Stimulated activated CD4-positive, alpha-beta T cell treated with anti-CD3 and anti-CD28 coated beads, Interleukin-4, amount 100 ng/mL, for 48 hours (primary cell): Measurements from ENCODE around the gene IRF4.

ENCODE experiments used
- DNase-seq, 2 donors: peaks; one replicate each; pipeline ENCODE4 v3.0.0-alpha.2; 2020; ENCODE audit warnings: low read depth in 2 of 2

IRF4 gene

DNA sequence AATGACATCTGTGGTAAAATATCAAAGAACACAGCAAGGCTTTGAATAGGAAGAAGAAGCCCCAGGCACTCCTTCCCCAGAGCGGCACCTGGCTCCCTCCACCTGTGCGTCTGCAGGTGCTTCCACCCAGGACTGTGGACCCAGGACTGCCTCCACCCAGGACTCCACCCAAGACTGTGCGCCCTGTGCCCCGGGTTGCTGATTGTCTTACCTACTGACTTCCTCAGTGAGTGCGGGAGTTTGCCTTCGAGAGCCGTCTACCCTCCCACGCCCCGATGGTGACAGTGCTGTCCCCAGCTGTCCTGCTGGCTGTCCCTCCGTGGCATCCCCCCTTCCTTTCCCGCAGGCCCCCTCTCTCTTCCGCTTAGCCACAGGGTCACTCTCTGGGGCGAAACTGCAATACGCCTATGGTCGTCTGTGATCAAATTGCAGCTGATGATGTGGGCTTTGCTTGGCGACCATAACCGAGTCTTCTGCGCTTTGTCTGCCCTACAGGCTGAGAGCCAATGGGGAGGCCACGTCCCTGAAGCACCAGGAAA is 52.1 kb downstream of the IRF4 start:
- DNase-seq: no peak

DNA sequence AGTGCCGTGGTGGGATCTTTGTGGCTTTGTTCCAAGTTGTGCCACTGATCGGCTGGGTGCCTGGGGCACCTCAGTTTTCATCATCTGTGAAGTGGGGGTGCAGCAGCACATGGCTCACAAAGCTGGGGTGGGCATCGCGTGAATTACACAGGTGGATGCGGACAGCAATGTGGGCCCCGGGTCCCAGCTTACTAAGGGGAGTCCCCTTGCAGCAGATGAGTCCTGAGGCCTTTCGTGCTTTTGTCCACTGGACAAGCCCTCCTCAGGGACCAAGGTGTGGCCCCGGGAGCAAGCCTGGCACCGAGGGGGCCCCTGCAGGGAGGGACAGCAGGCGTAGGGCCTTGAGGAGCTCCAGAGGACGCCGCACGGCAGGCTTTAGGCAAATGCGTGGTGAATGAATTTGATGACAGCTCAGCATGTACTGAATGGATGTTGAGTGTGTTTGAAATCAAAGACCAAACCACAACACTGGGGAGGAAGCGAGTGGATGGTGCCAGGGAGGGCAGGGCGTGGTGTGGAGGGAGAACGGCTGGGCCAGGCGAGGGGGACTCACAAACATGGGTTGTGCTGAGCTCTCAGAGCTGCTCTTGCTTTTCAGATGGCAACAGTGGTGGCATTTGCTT is 53.2 kb downstream of the IRF4 start:
- DNase-seq: no peak

DNA sequence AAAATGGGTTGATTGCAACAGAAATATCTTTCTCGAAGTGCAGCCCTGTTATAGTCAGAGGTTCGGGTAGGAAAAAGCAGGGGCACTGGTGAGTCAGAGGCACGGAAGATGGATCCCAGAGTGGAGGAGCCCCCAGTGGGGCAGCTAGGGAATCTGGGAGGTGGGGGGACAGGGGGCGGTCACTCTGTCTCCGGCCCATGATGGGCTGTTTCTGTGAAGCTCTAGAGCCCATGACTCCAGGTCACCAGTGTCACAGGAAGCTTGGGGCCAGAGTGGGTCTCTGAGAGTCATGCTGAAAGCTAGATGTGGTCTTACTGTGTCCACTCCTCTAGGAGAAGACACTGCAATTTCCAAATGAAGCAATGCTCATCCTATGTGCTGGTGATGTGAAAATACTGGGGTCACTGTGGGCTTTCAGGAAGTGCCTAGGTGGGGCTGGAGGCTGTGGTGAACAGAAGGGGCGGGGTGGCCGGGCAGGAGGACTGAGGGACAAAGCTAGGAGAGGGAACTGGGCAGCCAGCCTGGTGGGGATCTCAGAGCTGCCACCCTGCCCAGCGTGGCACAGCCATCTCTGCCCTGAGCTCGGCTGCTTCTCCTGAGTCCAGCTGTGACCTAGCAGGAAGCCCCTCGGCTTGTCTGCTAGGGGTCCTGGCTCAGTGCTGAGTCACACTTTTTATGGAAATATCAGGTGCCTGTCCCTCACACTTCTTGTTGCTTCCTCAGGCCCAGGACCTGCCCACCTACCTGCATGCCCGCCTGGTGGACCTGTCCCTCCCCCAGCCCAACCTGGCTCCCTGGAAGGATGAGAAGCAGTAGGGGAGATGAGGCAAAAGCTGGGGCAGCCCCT is 54.2 kb downstream of the IRF4 start:
- DNase-seq: no peak

DNA sequence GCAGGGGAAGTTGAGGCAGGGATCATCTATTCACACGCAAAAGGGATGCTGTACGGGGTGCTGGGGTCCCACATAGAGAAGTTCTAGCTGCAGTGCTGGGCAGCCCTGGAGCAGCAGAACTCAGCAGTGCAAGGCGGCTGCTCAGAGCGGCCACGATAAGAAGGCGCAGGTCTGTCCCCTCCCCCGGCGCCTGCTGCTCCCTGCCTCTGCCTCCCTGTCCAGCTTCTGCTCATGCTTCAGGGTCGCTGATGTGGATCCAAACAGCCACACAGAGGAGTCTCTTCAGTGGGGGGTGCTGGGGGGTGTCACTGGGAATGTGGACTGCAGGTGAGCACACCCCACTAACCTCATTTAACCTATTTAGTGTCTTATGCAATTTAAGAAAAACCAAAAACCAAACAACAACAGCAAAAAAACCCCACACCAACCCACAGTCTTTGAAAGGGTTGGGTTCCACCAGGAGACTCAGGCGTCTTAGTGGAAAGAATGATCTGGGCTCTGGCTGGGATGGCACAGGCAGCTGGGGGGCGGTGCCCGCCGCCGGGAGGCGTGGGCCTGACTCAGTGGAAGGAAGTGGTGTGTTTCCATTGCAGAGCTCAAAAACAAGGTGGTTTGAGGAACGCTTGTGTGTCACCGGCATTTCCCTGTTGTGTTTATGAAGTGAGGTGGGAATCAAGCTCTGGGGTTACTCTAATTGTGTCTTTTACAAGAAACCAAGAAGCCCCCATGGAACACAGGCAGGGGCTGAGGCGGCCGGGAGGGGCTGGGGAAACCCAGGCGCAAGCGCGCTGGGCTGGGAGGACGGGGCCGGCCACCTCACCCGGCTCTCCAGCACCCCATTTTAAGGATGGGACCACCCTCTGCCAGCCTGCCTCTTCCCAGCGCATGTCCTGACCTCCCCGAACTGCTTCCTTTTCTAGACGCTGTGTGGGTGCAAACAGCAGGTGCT is 55.1 kb downstream of the IRF4 start:
- DNase-seq: peak; percentile 83 to 91

DNA sequence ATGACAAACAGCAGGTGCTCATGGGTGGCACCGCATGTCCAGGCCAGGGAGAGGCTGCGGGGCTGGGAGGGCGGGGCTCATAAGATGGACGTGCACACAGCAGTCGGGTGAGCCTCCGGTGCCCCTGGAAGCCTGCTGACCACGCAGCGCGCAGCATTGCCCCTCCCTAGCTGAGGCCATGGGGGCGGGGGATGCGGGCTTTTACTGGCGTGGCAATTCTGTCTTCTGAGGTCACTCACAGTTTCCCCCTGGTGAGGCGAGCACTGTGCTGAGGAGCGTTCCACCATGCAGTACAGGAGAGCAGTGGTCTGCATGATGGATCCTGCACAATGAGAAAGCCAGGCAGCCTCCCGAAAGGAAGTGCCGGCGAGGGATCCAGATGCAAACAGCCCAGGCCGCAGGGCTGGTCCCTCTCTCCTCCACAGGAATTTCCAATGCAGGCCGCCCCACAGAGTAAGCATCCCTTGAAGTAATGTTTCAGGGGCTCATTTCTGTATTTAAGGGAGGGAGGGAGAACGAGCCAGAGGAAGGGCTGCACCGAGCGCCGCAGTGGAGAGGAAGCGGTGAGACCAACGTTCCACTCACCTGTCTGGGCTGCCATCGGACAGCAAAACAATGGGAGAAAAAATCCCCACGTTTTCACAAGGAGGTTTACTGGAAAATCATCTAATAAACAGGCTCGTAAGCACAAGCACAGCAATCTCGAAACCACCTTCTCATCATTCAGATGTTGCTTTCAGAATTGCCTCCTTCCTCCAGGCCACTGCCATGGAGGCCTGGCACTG is 56.0 kb downstream of the IRF4 start:
- no peak for DNase-seq

DNA sequence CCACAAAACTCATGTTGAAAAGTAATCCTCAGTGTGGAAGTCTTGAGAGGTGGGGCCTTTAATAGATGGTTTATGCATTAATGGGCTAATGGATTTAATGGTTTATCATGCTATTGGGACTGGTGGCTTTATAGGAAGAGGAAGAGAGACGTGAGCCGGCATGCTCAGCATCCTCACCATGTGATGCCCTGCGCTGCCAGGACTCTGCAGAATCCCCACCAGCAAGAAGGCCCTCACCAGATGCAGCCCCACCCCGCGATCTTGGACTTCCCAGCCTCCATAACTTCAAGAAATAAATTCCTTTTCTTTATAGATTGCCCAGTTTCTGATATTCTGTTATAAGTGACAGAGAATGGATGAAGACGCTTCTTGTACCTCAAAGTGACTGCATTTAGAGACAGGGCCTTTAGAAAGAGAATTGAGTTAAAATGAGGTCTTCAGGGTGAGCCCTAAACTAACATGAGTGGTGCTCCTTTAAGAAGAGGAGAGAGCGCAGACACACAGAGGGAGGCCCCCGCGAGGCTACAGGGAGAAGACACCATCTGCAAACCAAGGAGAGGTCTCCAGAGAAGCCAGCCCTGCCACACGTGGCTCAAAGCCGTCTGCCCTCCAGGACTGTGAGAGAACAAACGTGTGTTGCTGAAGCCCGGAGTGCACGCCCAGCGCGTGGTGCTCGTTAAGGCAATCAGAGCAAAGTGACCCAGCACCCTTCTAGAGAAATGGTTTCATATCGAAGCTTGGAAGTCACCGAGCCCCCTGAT is 56.9 kb downstream of the IRF4 start:
- DNase-seq: no peak

DNA sequence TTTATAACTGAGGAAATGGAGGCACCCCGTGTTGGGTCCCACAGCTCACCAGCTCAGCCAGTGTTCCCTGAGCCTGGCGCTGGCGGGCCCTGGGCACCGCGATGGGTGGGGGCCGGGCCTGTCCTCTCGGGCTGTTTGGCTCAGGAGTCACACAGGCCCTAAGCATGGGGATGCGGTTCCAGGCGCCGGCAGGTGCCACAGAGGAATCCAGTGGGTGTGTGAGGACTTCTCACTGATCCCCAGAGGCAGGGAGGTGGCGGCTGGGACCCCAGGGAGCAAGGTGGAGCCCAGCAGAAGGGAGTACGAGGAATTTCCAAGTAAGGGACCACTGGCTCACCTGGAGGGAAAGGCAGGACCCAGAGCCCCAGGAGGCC is 57.5 kb downstream of the IRF4 start:
- no peak for DNase-seq

DNA sequence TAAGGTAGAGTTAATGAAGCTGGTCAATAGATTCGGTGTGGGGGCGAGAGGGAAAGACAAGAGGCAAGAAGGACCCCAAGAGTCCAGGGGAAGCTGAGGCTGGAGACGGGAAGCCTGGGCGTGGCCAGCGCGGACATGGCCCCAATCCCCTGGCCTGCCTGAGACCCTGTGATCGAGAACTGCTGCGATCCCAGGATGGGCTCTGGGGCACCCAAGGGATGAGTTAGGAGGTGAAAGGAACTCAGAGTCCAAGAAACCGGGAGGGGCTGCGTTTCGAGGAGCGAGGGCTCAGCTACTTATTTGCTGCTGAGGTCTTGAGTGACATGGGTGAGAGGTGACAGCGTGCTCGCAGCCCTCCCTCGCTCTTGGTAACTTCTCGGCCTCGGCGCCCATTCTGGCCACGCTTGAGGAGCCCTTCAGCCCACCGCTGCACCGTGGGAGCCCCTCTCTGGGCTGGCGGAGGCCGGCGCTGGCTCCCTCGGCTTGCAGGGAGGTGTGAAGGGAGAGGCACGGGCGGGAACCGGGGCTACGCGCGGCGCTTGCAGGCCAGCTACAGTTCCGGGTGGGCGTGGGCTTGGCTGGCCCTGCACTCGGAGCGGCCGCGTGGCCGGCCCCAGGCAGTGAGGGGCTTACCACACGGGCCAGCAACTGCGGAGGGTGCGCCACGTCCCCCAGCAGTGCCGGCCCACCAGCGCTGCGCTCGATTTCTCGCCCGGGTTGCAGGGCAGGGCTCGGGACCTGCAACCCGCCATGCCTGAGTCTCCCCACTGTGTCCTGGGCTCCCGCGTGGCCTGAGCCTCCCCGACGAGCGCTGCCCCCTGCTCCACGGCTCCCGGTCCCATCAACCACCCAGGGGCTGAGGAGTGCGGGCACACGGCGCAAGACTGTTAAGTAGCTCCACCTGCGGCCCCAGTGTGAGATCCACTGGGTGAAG is 58.2 kb downstream of the IRF4 start:
- DNase-seq: no peak

DNA sequence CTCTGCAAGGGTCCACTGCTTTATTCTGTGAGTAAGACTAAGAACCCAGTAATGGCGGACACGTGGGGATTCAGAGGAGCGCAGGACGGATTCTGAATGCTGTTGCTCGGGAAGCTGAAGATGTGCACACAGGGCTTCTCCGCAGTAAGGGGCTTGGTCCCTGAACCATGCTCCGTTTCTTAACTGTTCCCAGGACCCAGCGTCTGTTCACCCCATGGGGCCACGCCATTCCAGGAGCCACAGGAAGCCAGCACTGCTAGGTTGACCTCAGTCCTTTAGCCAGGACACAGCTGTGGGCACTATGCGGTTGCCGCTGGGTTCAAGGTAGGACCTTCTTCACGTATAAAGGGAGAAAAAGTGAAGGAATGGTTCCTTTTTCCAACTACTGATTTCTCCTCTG is 59.8 kb downstream of the IRF4 start:
- DNase-seq: no peak

DNA sequence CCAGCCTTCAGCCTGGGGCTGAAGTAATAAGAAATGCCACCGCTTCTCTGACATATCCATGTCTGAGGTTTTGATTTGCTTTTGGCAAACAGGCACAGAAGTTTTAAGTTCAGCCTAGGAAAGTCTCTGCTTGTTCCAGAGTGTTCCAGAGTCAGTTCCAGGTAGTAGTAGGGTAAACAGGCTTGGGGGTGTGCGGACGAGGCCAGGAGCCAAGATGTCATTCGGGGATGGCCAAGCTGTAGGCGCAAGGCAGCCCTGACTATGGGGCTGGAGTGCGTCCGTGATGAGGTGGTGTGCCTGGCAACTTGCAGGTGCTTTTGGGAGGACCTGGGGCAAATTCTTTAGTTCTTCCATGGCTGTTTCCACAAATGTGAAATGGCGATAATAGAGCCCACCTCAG is 60.3 kb downstream of the IRF4 start:
- no peak for DNase-seq

DNA sequence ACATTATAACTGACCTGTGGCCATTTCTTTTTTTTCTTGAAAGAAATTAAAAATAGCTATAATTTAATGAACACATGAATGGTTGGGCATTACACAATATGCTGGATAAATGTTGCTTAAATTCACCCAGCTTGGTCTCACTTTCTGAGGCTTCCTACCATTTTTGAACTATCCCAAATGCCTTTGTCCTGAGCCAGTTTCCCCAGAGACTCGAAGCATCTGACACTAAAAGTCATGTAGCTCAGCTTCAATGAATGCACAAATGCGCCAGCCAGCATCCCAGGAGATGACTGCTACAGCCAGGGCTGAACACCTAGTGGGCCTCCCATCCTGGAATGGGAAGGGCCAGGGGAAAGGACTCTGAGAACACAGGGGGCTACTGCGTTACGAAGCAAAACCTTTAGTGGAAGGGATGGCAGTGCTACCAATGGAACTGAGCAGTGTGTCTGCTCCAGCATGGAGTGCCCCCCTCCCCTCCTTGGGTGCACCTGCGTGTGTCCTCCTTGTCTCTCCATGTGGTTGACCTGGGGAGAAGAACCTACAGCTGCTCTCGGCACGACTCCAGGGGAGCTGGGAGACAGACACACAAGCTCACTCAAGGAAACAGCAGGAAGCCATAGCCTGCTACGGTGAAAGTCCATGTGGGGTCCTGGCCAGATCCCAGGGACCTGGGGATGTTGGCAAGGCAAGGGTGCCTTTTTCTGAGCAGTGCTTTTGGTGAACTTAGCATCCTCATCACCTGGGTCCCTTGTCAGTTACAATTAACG is 60.9 kb downstream of the IRF4 start:
- DNase-seq: no peak

DNA sequence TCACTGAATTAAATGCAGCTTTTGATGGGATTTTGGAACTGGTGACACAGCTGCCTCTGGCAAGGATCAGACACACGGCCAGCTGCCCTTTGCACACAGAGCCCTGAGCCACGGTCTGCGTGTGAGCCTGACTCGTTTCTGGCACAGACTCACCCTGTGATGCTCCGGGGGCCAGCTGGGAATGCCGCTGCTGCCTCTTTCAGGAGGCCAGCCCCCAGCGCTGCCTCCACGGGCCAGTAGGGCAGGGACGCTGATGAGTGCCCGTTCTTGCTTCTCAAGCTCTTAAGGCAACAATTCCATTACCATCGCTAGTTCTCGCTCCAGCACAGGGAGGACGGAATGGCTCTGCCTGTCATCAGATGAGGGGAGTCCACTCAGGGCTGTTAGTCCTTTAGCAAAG is 61.6 kb downstream of the IRF4 start:
- DNase-seq: no peak

DNA sequence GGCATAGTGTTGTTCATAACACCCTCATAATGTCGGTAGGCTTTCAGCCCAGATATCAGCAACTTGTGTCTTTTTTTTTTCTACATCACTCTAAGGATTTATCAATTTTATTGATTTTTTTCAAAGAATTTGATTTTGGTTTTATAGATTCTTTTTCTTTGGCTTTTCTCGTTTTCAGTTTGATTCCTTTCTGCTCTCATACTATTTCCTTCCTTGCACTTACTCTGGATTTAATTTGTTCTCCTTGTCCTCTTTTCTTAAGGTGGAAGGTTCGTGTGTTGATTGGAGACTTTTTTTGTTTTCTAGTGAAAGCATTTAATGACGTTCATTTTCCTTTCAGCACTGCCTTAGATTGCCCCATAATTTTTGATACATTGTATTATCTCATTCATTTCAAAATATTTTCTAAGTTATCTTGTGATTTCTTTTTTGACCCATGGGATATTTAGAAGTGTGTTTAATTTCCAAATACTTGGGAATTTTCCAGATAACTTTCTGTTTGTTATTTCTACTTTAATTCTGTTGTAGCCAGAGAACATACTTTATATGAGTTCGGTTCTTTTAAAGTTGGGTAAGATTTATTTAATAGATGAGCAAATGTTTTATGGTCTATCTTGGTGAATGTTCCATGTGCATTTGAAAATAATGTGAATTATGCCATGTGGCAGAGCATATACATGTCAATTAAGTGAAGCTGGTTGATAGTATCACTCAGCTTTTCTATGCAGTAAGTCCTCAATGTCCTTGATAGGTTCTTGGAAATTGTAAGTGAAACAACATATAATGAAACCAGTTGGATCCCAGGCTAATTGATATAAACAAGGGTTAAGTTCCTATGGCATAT is 62.8 kb downstream of the IRF4 start:
- no peak for DNase-seq

DNA sequence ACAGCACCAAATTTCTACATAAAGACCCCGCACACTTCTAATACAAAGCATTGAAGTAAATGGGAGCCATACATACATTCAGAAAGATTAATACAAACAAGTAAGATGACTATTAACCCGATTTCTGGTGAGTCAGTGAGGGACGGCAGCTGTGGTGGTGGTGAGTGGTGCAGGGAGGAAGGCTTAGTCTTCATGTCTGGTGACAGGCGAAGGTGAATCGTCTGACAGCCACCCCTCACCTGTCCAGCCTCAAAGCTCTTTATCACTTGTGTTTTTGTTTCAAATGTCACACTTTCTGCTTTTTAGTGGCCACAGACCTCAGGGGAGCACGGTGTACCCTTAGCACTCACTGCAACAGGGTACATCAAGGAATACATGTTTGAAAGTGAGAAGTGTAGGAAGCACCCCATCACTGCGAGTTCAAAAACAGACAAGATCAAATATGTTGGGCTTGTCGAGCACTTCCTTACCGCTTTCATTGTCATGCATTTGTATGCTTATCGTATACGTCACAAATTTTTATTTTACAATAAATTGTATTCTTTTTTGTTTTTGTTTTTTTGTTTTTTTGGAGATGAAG is 63.5 kb downstream of the IRF4 start:
- DNase-seq: no peak

DNA sequence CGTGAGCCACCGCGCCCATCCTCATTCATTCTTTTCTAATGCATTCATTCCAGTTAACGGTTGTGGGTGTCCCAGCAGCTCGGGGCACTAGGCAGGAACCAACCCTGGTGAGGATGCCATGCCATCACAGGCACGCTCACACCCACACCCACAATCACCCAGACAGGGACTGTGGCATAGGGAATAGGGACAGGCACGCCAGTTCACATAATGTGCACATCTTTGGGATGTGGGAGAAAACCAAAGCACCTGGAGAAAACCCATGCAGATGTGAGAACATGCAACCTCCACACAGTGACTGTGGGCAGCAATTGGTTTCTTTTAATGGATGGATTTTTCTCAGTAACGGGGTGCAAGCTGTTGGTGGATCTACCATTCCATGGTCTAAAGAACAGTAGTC is 64.3 kb downstream of the IRF4 start:
- DNase-seq: no peak

DNA sequence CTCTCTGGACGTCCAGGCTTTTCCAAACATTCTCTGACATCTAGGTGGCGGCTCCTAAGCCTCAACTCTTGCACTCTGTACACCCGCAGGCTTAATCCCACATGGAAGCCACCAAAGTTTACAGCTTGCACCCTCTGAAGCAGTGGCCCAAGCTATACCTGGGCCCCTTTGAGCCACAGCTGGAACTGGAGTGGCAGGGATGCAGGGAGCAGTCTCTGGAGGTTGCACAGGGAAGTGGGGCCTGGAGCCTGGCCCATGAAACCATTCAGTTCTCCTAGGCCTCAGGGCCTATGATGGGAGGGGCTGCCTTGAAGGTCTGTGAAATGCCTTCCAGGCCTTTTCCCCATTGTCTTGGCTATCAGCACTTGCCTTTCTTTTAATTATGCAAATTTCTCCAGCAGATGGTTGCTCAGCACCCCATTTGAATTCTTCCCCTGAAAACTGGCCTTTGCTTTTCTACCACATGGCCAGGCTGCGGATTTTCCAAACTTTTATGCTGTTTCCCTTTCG is 64.9 kb downstream of the IRF4 start:
- DNase-seq: no peak

DNA sequence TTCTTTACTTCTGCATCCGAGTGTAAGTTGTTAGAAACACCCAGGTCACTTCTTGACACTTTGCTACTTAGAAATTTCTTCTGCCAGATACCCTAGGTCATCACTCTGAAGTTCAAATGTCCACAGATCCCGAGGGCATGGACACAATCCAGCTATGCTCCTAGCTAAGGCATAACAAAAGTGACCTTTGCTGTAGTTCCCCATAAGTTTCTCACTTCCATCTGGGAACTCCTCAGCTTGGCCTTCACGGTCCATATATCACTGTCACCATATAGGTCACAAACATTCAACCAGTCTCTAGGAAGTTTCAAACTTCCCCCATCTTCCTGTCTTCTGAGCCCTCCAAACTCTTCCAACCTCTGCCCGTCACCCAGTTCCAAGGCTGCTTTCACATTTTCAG is 65.3 kb downstream of the IRF4 start:
- no peak for DNase-seq
